GM19468 (cell line): ENCODE measurements around the gene TGFBR1.

Experiments
- ATAC-seq: cut with Tn5 transposase; IDR thresholded peaks from one replicate; pipeline ENCODE4 v1.9.1; 2021; ENCODE audit warnings: mild to moderate bottlenecking, moderate library complexity, moderate number of reproducible peaks; ENCODE audit not compliant: unreplicated experiment; ENCODE audit errors: extremely low read depth

The TGFBR1 gene

GRCh38 chr9:99104459-99105151 is at the start of gene TGFBR1:
TSS of gene TGFBR1 (plus strand) at chr9:99105113. CDS start at chr9:99105206, 93 bp downstream.
- ATAC-seq: peak; percentile 88

GRCh38 chr9:99055384-99055783 is 49.5 kb upstream of the TGFBR1 start:
- no peak for ATAC-seq

- ATAC-seq: no peak
These were observed 48.7 kb upstream of the TGFBR1 start for GRCh38 chr9:99056186-99056585.

- ATAC-seq: no peak
These were observed 47.8 kb upstream of the TGFBR1 start for GRCh38 chr9:99056886-99057664.

GRCh38 chr9:99057665-99058625 is 47.0 kb upstream of the TGFBR1 start:
- ATAC-seq: peak; percentile 51

- peak; percentile 43 for ATAC-seq
These were observed 45.7 kb upstream of the TGFBR1 start for GRCh38 chr9:99058964-99059921.

GRCh38 chr9:99060621-99061020 is 44.3 kb upstream of the TGFBR1 start:
- no peak for ATAC-seq

- ATAC-seq: no peak
These were observed 42.4 kb upstream of the TGFBR1 start for GRCh38 chr9:99062549-99062948.

- ATAC-seq: no peak
These were observed 41.4 kb upstream of the TGFBR1 start for GRCh38 chr9:99063522-99063921.

- ATAC-seq: no peak
These were observed 38.3 kb upstream of the TGFBR1 start for GRCh38 chr9:99066571-99066970.

- no peak for ATAC-seq
These were observed 35.8 kb upstream of the TGFBR1 start for GRCh38 chr9:99069075-99069474.

- no peak for ATAC-seq
These were observed 35.4 kb upstream of the TGFBR1 start for GRCh38 chr9:99069546-99069945.

GRCh38 chr9:99070681-99071080 is 34.2 kb upstream of the TGFBR1 start:
- no peak for ATAC-seq

GRCh38 chr9:99071313-99072039 is 33.4 kb upstream of the TGFBR1 start:
- no peak for ATAC-seq

- no peak for ATAC-seq
These were observed 32.9 kb upstream of the TGFBR1 start for GRCh38 chr9:99072040-99072394.

GRCh38 chr9:99073347-99073746 is 31.6 kb upstream of the TGFBR1 start:
- ATAC-seq: no peak

- no peak for ATAC-seq
These were observed 30.7 kb upstream of the TGFBR1 start for GRCh38 chr9:99073985-99074901.

GRCh38 chr9:99074902-99075245 is 30.0 kb upstream of the TGFBR1 start:
- ATAC-seq: no peak
